ENCODE results near the gene ADORA2B. TPM values are rescaled to one million over a fixed set of nuclear protein-coding genes. Genes with fewer than 3 reads are reported as not detected.
A peak's percentile ranks its signal among the peaks of the same experiment; 100 is the strongest.

Gene ADORA2B
- total RNA-seq, 1 donor from 2014 or later: 13.0 TPM

DNA sequence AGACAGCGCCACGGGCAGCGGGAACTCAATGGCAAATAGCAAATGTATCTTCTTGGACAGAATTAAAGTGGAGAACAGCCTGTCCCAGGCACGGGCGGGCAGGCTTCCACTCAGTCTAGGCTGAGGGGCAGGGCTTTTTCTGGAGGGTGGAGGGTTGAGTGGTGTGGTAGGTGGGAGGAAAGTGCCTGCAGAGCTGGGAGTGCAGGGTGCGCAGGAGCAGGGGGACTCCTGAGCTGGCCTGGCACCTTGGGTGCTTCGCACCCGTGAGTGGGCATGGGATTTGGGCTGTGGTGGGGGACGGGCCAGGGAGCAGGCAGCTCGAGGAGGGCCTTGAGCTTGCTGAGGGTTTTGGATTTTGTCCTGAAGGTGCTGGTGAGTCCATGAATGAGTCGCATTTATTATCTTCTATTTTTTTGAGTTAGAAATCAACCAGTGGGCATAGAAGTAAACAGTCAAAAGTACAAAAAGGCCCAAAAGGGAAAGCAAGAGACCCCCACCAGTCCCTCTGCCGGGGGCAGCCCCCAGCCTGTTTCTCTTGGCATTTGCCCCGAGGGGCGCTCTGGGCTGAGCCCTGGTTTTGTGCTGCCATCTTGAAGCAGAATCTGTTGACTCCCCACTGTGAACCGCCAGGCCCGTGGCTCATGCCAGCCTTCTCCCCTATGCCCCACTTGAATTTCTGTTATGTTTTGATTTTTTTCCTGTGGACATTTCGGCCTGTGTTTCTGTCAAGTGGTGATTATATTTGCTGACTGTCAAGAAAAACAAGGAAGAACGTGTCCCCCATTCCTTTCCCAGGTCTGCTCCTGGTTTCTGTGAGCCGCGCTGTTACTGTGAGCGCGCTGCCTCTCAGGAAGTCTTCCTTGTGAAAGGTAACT is 8.2 kb downstream of the ADORA2B start:
- Histone ChIP-seq H3K36me3 (ENCODE audit: control insufficient read depth, insufficient read depth, low read length) (no peaks in the 10 kb centered on the region), H3K27me3 (ENCODE audit: control insufficient read depth, insufficient read depth, low read length) (no peaks in the 10 kb centered on the region)
- TF ChIP-seq, protein P1, sequence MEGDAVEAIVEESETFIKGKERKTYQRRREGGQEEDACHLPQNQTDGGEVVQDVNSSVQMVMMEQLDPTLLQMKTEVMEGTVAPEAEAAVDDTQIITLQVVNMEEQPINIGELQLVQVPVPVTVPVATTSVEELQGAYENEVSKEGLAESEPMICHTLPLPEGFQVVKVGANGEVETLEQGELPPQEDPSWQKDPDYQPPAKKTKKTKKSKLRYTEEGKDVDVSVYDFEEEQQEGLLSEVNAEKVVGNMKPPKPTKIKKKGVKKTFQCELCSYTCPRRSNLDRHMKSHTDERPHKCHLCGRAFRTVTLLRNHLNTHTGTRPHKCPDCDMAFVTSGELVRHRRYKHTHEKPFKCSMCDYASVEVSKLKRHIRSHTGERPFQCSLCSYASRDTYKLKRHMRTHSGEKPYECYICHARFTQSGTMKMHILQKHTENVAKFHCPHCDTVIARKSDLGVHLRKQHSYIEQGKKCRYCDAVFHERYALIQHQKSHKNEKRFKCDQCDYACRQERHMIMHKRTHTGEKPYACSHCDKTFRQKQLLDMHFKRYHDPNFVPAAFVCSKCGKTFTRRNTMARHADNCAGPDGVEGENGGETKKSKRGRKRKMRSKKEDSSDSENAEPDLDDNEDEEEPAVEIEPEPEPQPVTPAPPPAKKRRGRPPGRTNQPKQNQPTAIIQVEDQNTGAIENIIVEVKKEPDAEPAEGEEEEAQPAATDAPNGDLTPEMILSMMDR (IDR thresholded peaks at IDR 0.05; ENCODE audit: insufficient read depth, low read length, poor library complexity, severe bottlenecking): no peak

DNA sequence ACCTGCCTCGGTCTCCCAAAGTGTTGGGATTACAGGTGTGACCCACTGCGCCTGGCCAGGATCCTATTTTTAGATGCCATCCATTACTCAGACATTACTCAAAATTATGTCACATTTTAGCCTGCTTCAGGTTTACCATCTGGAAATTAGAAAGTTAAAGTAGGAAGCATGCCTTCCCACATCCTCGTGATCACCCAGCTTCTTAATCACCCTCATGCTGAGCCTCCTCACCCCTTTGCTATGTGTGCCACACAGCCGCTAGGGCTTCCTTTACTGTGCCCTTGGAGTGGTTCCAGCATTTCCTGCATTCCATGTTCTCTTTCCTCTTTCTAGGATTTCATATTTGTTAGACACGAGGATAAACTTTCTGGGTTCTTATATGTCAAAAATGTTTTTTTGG is 9.3 kb downstream of the ADORA2B start:
- H3K36me3 ChIP-seq (ENCODE audit: control insufficient read depth, insufficient read depth, low read length): no peaks in the 10 kb centered on the region
- peak; percentile 85 for DNase-seq (ENCODE audit: low read depth)
- no peak overlapping the region for H3K4me3 ChIP-seq (ENCODE audit: low read depth, low read length)
- H3K27me3 ChIP-seq (ENCODE audit: control insufficient read depth, insufficient read depth, low read length): no peaks in the 10 kb centered on the region
- TF ChIP-seq, protein P1 (IDR thresholded peaks at IDR 0.05; ENCODE audit: insufficient read depth, low read length, poor library complexity, severe bottlenecking): no peak

More for the DNA sequence above, 8.2 kb downstream of the ADORA2B start:
- no peak overlapping the region for H3K4me3 ChIP-seq (ENCODE audit: low read depth, low read length)
- no peak for DNase-seq (ENCODE audit: low read depth)

DNA sequence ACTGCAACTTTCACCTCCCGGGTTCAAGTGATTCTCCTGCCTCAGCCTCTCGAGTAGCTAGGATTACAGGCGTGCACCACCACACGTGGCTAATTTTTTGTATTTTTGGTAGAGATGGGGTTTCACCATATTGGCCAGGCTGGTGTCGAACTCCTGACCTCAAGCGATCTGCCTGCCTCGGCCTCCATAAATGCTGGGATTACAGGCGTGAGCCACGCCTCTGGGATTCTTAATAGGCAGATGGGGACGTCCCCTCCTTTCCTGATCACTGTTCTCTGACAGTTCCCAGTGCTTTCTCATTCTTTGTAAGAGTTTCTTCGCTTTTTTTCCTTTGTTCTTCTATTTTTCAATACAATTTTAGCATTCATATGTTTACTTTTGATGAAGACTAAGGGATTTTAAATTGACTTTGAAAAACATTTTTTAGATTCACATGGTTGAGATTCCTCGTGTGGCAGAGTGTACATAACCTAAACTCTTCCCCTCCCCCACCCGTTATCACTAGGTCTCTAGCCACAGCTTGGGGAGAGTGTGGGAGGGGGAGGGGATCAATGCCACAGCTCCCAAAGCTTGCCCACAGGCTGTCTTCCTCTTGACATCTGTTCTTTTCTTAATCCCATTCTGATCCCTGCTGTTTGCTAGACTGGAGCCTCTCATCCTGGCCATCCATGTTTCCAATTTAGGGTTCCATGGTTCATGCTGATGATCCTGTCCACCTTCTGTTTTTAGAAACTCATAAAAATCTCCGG is 11.0 kb downstream of the ADORA2B start:
- no peaks in the 10 kb centered on the region for H3K36me3 ChIP-seq (ENCODE audit: control insufficient read depth, insufficient read depth, low read length)
- no peak for DNase-seq (ENCODE audit: low read depth)
- H3K27me3 ChIP-seq (ENCODE audit: control insufficient read depth, insufficient read depth, low read length): no peaks in the 10 kb centered on the region
- no peak overlapping the region for H3K4me3 ChIP-seq (ENCODE audit: low read depth, low read length)
- TF ChIP-seq, protein P1 (IDR thresholded peaks at IDR 0.05; ENCODE audit: insufficient read depth, low read length, poor library complexity, severe bottlenecking): no peak

DNA sequence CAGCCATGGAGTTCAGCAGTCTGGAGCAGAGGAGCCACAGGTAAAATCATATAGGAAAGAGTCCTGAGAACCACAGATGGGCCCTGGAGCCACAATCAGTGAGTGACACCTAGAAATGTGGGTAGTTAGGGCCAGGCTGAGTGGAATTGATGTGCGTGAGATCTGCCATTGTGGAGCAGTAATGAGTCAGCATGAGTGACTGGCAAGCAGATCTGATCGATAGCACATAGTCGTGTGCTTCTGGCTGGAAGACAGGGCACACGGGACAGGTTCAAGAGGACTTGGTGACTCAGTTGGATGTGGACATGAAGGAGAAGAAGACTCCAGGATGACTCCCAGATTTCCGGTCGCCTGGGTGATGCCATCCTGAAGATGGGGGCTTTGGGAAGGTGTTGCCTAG is 12.3 kb downstream of the ADORA2B start:
- DNase-seq (ENCODE audit: low read depth): no peak
- no peaks in the 10 kb centered on the region for H3K36me3 ChIP-seq (ENCODE audit: control insufficient read depth, insufficient read depth, low read length)
- H3K27me3 ChIP-seq (ENCODE audit: control insufficient read depth, insufficient read depth, low read length): no peaks in the 10 kb centered on the region
- TF ChIP-seq, protein P1 (IDR thresholded peaks at IDR 0.05; ENCODE audit: insufficient read depth, low read length, poor library complexity, severe bottlenecking): no peak
- H3K4me3 ChIP-seq (ENCODE audit: low read depth, low read length): no peak overlapping the region

DNA sequence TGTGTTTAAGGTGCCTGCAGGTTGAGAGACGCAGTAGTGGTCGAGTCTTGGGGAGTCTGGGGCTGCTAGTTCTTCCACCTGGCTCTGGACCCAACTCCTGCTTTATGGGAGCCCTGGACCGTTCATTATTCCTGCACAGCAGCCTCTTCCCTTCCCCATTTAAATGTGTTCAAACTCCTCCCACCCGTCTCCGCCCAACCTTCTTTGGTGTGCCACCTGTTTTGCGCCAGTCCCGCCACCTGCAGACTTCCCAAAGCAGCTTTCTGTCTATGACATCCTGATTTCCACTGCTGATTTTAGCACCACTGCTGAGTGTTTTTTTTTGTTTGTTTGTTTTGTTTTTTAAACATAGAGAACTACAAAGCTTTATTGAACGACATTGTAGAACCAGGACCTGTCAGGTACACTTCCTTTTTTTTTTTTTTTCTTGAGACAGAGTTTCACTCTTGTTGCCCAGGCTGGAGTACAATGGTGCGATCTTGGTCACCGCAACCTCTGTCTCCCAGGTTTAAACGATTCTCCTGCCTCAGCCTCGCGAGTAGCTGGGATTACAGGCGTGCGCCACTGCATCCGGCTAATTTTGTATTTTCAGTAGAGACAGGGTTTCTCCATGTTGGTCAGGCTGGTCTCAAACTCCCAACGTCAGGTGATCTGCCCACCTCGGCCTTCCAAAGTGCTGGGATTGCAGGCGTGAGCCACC is 12.8 kb downstream of the ADORA2B start:
- TF ChIP-seq, protein P1 (IDR thresholded peaks at IDR 0.05; ENCODE audit: insufficient read depth, low read length, poor library complexity, severe bottlenecking): no peak
- no peak for DNase-seq (ENCODE audit: low read depth)

More for the DNA sequence above, 12.8 kb downstream of the ADORA2B start:
- Histone ChIP-seq H3K36me3 (ENCODE audit: control insufficient read depth, insufficient read depth, low read length) (no peaks in the 10 kb centered on the region), H3K4me3 (ENCODE audit: low read depth, low read length) (no peak overlapping the region), H3K27me3 (ENCODE audit: control insufficient read depth, insufficient read depth, low read length) (no peaks in the 10 kb centered on the region)
